Gastrocnemius medialis (tissue), 4 donors: ENCODE measurements around the gene PLPPR1.

Experiments
- POLR2A ChIP-seq, 2 donors: fragments of 450-650 bp; IDR thresholded peaks; one replicate each; pipeline ENCODE4 v1.6.1; 2017; ENCODE audit warnings: antibody characterized with exemption in 2 of 2, mild to moderate bottlenecking in 2 of 2, moderate library complexity in 2 of 2
- TF ChIP-seq, protein P1 (sequence below), 5 experiments: fragments of 450-650 bp in 3 of 5; fragments of 200-600 bp in 2 of 5; sonication (generic) in 2 of 5; IDR thresholded peaks in 4 of 5; conservative IDR thresholded peaks in 1 of 5; 1 replicate in 4 of 5; 2 replicates in 1 of 5; pipeline ENCODE4 v1.5.1; 2016 to 2019; ENCODE audit warnings: antibody characterized with exemption in 5 of 5, mild to moderate bottlenecking in 3 of 5, moderate library complexity in 3 of 5

DNA sequence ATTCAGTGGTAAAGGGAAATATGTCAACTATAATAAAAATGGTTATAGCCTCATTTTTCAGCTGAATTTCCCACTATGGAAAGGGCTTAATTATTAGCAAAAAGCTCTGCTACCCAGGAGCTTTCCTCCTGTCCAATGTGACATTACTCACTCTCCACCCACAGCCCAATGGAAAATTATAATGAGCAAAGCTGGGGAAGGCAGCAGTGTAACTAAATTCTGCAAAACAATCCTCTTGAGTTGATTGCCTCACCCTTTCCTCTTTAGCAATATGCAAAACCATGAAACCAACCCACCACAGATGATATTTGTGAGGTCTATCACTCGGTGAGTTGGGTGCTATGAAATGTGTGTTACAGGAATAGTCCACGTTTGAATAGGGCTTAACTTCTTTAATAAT lies 14.0 kb upstream of the PLPPR1 start:
- TF ChIP-seq, protein P1, sequence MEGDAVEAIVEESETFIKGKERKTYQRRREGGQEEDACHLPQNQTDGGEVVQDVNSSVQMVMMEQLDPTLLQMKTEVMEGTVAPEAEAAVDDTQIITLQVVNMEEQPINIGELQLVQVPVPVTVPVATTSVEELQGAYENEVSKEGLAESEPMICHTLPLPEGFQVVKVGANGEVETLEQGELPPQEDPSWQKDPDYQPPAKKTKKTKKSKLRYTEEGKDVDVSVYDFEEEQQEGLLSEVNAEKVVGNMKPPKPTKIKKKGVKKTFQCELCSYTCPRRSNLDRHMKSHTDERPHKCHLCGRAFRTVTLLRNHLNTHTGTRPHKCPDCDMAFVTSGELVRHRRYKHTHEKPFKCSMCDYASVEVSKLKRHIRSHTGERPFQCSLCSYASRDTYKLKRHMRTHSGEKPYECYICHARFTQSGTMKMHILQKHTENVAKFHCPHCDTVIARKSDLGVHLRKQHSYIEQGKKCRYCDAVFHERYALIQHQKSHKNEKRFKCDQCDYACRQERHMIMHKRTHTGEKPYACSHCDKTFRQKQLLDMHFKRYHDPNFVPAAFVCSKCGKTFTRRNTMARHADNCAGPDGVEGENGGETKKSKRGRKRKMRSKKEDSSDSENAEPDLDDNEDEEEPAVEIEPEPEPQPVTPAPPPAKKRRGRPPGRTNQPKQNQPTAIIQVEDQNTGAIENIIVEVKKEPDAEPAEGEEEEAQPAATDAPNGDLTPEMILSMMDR (IDR thresholded peaks at IDR 0.05 in 4 of 5, conservative IDR thresholded peaks at IDR 0.05 in 1 of 5), result no peak
- TF ChIP-seq POLR2A (IDR thresholded peaks at IDR 0.05), result no peak
